ENCODE measurements around the gene FBXL17.

- TF ChIP-seq CTCF (conservative IDR thresholded peaks at IDR 0.05; ENCODE audit: low read length) = no peak
- no peak for TF ChIP-seq EZH2phosphoT487 (IDR thresholded peaks at IDR 0.05; ENCODE audit: borderline replicate concordance)
These were observed 422.2 kb downstream of the FBXL17 start for GRCh38 chr5:107959573-107960279.
